ENCODE data around the gene BCORL1. TPM values are rescaled to one million over a fixed set of nuclear protein-coding genes. Genes with fewer than 3 reads are reported as not detected.

The BCORL1 gene
- total RNA-seq, 6 experiments from 2014 or later: 2.7 to 9.0 (median 4.8) TPM

DNA sequence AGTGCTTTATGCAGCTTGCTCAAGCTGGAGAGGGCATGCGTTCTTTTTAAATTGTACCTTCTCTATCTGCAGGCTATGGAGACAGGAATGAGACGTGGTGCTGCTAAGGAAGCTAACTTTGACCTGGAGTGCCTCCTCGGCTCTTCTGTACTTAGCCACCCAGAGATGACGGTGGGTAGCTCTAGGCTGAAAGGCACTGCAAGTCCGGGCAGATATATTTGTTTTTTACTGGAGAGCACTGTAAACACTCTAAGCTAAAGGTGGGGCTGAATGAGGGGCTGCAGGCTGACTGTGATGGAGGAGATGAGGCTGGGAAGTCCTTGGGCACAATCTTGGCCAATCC is 115.7 kb downstream of the BCORL1 start:
- H3K4me1 ChIP-seq: no peaks in the 10 kb centered on the region
- WGBS (ENCODE audit: insufficient coverage, low coverage, low lambda C conversion rate, missing lambda C conversion rate): 71% methylated on average over 5 of the region's 5 CpGs
- H3K36me3 ChIP-seq: no peaks in the 10 kb centered on the region
- DNase-seq: no peak
- no peak for ATAC-seq
- H3K4me3 ChIP-seq: no peak overlapping the region
- no peak overlapping the region for H3K27ac ChIP-seq
- H3K27me3 ChIP-seq: no peaks in the 10 kb centered on the region
- TF ChIP-seq, protein P1, sequence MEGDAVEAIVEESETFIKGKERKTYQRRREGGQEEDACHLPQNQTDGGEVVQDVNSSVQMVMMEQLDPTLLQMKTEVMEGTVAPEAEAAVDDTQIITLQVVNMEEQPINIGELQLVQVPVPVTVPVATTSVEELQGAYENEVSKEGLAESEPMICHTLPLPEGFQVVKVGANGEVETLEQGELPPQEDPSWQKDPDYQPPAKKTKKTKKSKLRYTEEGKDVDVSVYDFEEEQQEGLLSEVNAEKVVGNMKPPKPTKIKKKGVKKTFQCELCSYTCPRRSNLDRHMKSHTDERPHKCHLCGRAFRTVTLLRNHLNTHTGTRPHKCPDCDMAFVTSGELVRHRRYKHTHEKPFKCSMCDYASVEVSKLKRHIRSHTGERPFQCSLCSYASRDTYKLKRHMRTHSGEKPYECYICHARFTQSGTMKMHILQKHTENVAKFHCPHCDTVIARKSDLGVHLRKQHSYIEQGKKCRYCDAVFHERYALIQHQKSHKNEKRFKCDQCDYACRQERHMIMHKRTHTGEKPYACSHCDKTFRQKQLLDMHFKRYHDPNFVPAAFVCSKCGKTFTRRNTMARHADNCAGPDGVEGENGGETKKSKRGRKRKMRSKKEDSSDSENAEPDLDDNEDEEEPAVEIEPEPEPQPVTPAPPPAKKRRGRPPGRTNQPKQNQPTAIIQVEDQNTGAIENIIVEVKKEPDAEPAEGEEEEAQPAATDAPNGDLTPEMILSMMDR (IDR thresholded peaks at IDR 0.05): no peak
- no peak for TF ChIP-seq POLR2A (IDR thresholded peaks at IDR 0.05)
- intact Hi-C loops (cut with DNase I): no loop called here
- H3K9me3 ChIP-seq: no peaks in the 10 kb centered on the region

DNA sequence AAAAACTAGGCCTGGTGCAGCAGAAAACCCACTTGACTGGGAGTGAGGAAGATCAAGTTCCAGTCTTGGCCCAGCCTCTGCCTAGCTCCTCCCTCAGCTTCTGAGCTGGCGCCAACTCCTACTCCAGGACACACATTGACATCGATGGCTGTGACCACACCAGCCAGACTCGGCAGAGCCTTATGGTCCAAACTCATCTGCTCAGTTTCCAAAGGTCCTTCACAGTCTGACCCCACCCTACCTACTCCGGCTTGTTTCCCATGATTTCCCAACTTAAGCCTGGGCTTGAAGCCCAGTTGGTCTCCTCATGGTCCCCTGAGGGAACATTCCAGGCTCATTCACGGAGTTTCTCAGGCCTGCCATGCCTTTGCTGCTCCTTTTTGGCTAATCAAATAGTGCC is 117.7 kb downstream of the BCORL1 start:
- 63% methylated on average over 5 of the region's 5 CpGs for WGBS (ENCODE audit: insufficient coverage, low coverage, low lambda C conversion rate, missing lambda C conversion rate)
- Histone ChIP-seq H3K4me1 (no peaks in the 10 kb centered on the region), H3K36me3 (no peaks in the 10 kb centered on the region), H3K27ac (no peak overlapping the region), H3K27me3 (no peaks in the 10 kb centered on the region), H3K9me3 (no peaks in the 10 kb centered on the region), H3K4me3 (no peak overlapping the region)
- intact Hi-C loops (cut with DNase I): no loop called here
- DNase-seq (no peak), ATAC-seq (peak in 1 of 4 donors; percentile 15)
- TF ChIP-seq, protein P1 (IDR thresholded peaks at IDR 0.05): no peak
- TF ChIP-seq POLR2A (IDR thresholded peaks at IDR 0.05): no peak

DNA sequence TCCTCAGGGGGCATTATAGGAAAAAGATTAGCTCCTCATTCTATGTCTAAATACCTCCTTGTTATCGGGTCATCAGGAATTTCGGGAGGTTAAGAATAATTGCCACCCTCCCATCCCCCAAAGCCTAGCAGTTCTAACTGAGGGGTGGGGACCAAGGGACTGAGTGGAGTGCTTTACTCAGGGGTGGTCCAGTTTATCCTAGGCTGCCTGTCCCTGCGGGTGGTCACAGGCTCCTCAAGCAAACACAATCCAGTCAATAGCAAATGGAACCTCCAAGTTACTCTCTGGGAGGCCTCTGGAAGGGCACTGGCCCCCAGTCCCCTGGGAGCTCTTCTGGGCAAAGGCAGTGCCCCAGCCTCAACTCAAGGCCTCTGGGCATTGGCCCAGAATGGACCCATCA is 121.2 kb downstream of the BCORL1 start:
- Histone ChIP-seq H3K27me3 (no peaks in the 10 kb centered on the region), H3K4me3 (no peak overlapping the region), H3K36me3 (no peaks in the 10 kb centered on the region), H3K4me1 (no peaks in the 10 kb centered on the region), H3K9me3 (no peaks in the 10 kb centered on the region), H3K27ac (no peak overlapping the region)
- 73% methylated on average over 2 of the region's 3 CpGs for WGBS (ENCODE audit: insufficient coverage, low coverage, low lambda C conversion rate, missing lambda C conversion rate)
- DNase-seq: no peak
- ATAC-seq: no peak
- intact Hi-C loops (cut with DNase I): no loop called here
- TF ChIP-seq, protein P1 (IDR thresholded peaks at IDR 0.05): no peak
- no peak for TF ChIP-seq POLR2A (IDR thresholded peaks at IDR 0.05)

DNA sequence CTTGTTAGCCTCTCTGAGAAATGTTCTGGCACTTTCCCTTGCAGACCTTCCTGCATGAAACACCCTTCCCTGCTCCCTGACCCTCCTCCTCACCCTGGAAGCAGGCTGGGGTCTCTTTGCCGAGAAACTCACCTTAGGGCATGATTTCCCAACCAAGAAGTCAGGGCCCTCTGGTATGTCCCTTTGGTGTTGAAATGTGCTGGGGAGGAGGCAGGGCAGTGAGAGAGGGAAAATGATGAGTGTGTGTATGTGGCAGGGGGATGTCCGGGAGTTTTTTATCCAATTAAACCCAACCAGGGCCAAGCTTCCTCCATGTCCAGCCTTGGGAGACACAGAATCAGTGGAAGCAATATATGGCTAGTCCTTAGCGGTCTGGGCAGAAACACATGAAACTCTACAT is 122.8 kb downstream of the BCORL1 start:
- H3K27me3 ChIP-seq: no peaks in the 10 kb centered on the region
- no peak overlapping the region for H3K4me3 ChIP-seq
- 37% methylated on average over 2 of the region's 3 CpGs for WGBS (ENCODE audit: insufficient coverage, low coverage, low lambda C conversion rate, missing lambda C conversion rate)
- TF ChIP-seq POLR2A (IDR thresholded peaks at IDR 0.05): no peak
- TF ChIP-seq, protein P1 (IDR thresholded peaks at IDR 0.05): no peak
- ATAC-seq: no peak
- H3K4me1 ChIP-seq: no peaks in the 10 kb centered on the region
- no peak for DNase-seq
- H3K9me3 ChIP-seq: no peaks in the 10 kb centered on the region
- no peak overlapping the region for H3K27ac ChIP-seq
- intact Hi-C loops (cut with DNase I): no loop called here
- no peaks in the 10 kb centered on the region for H3K36me3 ChIP-seq

DNA sequence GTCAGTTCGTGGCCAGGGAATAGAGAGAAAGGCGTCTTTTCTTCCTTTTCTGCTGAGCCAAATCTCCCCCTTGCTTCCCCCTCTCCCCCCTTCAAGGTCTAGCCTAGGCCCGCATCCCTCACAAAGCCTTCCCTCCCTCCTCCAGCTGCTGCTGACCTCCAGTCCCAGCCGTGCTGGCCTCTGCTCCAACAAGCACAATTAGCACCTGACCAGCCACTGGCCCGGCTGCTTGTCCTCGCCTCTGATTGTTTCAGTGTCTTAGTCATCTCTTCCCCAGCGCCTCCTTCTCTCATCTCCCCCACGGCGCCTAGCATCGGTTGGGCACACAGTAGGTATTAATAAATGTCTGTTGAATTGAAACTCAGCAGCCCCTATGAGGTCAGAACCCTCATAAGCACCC is 123.6 kb downstream of the BCORL1 start:
- 44% methylated on average over 6 of the region's 10 CpGs for WGBS (ENCODE audit: insufficient coverage, low coverage, low lambda C conversion rate, missing lambda C conversion rate)
- intact Hi-C loops (cut with DNase I): no loop called here
- peak in 1 of 3 donors; percentile 41 for DNase-seq
- no peak for TF ChIP-seq POLR2A (IDR thresholded peaks at IDR 0.05)
- TF ChIP-seq, protein P1 (IDR thresholded peaks at IDR 0.05): no peak
- ATAC-seq: no peak
- H3K27me3 ChIP-seq: no peaks in the 10 kb centered on the region
- H3K27ac ChIP-seq: no peak overlapping the region
- H3K36me3 ChIP-seq: no peaks in the 10 kb centered on the region
- H3K4me3 ChIP-seq: no peak overlapping the region
- H3K4me1 ChIP-seq: no peaks in the 10 kb centered on the region
- no peaks in the 10 kb centered on the region for H3K9me3 ChIP-seq
